CD1c-positive myeloid dendritic cell (primary cell): Measurements from ENCODE around the gene CD48.
"Not testable (repeated sequence)": the region's sequence is repeated elsewhere in the genome, so short reads cannot be mapped to it uniquely, and the experiment has no call there.

Source experiments
- DNase-seq: peaks from one replicate; pipeline ENCODE4 v3.0.0-alpha.2; 2016; ENCODE audit errors: extremely low spot score

Gene CD48

GRCh38 chr1:160652924-160653619 is 58.5 kb downstream of the CD48 start:
- no peak for DNase-seq

- DNase-seq: not testable (repeated sequence)
These were observed 59.5 kb downstream of the CD48 start for GRCh38 chr1:160652065-160652641.

DNA sequence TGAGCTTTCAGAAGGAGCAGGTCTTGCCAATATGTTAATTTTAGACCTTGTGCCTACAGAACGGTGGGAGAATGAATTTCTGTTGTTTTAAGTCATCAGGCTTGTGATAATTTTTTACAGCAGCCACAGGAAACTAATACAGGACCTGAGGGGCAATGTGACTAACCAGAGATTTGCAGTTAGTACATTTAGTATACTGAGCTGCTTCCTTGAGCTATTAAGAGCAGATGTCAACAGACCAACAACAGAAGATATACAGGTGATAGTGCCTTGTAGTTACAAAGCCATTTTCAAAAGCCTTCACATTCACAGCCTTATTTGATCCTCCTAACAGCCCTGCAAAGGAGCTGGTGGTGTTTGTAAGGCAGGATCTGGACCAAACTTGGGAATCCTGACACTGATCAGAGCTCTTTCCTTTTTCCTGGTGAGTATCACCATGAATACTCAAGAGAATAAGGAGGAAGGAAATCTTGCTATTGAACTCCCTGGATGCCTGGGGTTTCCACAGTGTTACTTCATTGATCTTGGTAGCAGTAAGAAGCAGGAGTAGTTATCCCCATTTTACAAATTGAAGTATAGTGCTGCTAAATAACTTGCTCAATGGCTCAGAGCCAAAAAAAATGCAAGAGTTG is 60.1 kb downstream of the CD48 start:
- no peak for DNase-seq

DNA sequence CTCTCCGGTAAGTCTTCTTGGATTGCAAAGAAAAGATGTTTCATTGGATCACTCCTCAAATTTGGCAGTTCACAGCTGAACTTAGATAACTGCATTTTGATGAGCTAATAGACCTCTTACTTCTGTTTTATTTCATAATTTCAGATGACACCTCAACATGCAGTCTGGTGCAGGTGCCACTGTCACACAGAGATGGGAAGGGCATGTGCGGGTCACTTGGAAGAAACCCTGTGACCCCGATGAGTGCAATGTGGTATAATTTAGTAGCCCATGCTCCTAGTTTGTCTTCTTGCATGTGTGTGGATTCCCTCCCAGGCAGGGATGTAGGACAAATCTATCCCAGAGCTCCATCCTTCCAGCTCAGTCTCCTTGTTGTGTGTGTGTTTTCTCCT is 64.3 kb downstream of the CD48 start:
- DNase-seq: no peak

DNA sequence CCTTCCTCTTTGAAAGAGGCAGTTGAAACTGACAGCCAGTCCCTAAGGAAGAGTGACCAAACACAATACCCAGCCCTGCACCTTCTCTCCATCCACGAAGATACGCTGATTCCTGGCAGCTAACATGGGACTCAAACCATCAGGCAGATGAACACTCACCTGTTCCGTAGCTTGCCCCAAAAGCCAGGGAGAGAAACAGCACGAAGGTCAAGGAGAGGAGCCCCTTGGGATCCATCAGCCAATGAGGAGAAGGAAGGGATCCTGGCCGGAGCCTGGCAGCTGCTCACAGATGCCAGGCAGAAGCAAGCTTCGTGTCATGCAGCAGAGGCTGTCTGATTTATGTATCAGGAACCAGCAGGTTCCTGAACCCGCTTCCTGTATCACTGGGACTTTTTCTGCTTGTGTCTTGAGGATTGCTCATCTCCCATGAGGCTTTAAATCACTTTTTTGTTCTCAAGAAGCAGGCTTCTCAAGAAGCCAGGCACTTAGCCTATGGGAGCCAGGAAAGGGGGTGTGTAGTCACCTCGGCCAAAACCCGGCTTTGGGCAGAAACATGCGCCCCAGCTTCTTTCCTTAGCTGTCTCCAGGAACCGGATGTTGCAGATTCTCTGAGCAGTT is 64.8 kb downstream of the CD48 start, which contains the start of gene SLAMF1:
TSS of gene SLAMF1 (minus strand) at position 334 of the 618 bp plus-strand sequence. CDS start at position 235, 99 bp downstream.
- peak; percentile 87 for DNase-seq

- peak; percentile 60 for DNase-seq
These were observed 65.4 kb downstream of the CD48 start for GRCh38 chr1:160646180-160646579.

DNA sequence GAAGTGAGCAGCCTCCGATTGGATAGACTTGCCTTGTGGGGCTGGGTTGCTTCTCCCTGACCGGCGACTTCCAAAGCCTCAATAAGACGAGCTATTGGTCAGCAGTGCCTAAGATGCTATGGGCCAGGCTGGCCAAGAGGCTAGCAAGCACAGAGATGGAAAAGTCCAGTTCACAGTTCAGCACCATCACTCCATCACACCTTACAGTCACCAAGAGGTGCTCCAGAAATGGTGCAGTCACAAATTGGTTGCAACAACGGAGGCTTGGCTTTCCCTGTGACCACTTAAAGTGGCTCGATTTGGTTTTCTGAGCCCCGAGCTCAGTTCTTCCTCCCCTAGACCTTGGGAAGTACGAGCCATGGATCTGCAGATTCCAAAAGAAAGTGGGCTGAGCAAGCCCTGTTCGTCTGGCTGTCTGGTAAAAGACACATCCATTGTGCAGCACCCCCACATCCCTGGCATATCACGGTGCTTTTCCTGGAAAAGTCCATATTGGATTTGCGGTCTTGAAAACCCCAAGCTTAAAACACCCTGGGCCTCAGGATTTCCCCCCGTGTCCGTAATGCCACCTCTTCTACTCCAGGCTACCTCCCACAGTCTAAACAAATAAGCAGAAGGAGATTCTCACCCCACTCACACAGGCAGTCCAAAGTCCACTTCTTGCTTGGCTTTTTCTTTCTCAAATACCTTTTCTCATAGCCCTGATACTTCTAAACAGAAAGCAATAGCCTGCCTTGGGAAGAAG is 66.1 kb downstream of the CD48 start:
- peak; percentile 32 for DNase-seq

GRCh38 chr1:160644399-160644798 is 67.2 kb downstream of the CD48 start:
- DNase-seq: no peak

GRCh38 chr1:160643138-160643537 is 68.5 kb downstream of the CD48 start:
- DNase-seq: no peak

DNA sequence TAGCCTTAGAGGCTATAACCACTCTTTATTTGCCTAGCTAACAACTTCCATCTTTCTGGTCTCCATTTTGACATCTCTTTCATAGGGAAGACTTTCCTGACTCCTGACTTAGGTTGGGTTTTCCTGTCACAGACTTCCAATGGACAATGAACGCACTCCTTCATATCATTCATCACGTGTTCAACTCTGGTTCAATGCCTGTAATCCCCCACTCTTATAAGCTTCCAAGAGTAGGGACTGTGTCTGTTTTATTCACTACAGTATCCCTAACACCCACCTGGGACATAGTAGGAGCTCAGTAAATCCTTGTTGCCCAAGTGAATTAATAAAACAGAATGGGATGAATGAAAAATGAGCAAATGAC is 69.4 kb downstream of the CD48 start:
- DNase-seq: no peak

DNA sequence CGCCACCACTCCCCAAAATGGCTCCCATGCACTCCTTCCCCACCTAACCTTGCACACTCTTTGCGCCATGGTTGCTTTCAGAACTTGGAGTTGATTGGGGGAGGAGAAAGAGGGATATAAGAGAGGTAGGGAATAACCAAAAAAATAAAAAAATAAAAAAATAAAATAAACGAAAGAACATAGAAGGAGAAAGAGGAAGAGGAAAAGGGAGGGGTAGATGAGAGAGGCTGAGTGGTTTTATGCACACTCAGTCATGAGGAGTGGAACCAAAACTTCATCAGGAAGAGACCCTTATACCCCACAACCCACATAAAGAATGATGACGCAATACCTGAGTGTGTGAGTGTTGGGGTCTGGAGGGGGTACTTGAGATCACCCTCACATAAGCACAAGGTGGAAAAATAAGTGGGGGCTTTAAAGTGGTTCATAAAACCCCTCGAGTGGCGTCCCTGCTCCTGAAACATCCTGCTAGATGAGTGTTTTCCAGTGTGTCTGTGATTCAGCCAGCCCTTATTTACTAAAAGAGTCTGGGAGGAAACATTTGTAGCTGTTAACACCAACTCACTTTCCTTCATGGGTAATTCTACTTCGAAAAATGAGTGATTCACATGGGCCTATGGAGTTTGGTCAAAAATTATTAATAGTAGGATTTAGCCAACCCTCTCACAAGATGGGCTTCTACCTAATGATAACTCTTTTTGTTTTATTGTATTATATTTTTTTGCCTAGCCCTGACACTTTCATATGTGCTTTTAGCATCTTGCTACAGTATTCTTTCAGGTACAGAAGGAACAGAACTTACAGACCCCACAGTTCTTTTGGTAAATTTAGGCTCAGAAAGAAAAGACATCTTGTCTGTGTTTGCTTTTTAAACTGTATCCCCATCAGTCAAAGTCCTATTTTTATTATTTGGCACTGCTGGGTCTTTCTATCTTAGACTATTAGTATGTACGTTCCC is 70.0 kb downstream of the CD48 start:
- peak; percentile 19 for DNase-seq

GRCh38 chr1:160640359-160641123 is 71.1 kb downstream of the CD48 start:
- DNase-seq: no peak

GRCh38 chr1:160639652-160640051 is 72.0 kb downstream of the CD48 start:
- no peak for DNase-seq

DNA sequence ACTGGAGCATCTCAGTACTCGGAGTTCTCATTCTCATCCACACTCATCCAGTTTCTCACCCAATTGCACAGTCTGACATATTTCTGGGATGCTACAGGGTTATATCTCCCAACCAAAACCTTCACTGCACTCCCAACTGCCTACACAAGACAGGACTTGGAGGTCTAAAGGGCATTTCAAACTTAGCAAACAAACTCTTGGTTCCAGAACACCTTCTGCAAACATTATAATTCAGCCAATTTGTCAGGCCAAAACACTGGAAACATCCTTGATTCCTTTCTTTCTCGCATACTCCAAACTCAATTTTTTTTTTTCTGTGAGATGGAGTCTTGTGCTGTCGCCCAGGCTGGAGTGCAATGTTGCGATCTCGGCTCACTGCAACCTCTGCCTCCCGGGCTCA is 72.7 kb downstream of the CD48 start:
- DNase-seq: no peak

DNA sequence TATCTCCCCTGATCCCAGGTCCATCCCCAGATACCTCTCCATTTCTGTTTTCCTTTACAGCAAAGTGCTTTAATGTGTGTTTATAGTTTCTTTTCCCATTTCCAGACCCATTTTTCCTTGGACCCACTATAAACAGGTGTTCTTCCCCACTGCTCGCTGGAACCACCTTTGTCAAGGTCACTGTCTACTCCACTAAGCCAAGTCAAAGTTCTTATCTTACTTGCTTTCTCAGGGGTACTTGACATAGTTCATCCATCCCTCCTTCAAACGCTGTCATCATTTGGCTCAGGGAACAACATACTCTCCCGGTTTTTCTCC is 73.1 kb downstream of the CD48 start:
- no peak for DNase-seq

DNA sequence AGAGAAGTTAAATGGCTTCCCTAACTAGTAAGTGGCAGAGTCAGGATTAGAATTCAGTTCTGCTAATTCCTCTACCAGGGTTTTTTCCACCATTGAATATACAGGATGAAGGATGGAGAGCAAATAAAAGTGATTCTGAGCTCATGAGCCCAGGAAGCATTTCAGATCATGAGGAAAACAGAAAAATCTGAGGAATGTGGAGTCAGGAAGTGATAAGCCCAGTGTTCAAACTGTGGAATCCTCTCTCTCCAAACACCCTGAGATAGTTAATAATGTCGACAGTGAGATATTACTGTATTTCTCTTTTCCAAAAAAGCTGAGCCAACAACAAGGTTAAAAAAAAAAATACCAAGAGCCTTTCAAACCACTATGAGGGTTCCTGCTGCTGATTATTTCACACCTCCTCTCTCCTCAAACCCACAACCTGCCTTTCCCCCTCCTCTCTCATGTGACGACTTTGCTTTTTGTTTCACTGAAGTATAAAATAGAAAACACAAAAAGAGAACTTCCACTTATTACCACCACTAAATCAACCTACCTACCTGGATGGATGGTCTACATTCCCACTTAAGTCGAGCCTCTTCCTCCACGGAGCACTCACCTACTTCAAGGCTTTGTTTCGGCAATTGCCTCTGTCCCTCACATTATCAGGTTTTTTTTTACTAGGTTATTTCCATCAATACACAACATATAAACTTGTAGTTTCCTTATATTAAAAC is 73.6 kb downstream of the CD48 start:
- peak; percentile 40 for DNase-seq

- no peak for DNase-seq
These were observed 74.6 kb downstream of the CD48 start for GRCh38 chr1:160637065-160637464.

DNA sequence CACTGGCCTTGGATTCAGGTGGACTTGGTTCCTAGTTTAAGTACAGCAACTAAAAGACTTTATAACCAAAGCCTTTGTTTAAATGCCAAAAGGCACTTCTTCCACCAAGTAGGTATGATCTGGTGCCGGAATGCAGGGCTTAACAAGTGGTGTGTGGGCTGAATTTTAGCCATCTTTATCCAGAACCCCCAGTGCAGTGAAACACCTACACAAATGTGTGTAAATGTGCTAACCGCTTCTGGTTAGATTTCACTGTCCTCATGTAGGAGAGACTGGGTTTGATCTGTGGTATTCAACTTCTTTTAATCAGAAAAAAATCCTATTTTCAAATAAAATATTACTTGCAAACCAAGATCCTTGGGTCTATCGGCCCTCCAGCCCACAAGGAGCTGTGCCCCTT is 75.1 kb downstream of the CD48 start:
- DNase-seq: no peak

DNA sequence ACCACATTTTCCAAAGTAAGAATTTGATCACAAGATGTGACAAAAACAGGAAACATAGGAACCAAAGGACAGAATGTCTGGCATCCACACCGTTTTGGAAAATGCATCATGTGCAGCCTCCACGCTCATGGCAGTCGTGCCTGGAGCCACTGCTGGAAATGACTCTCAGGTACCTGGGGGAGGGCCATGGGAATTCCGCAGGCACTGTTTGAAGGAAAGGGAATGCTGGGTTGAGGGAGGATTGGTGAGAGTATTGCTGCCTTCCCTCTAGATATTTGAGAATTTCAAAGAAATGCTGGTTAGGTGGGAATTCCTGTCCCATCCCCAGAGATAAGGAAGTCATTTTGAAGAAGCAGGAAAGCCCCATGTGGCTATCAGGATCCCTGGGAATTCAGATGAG is 75.5 kb downstream of the CD48 start:
- no peak for DNase-seq
